NB4 (cell line): Measurements from ENCODE around the gene MOB2.

ENCODE experiments used
- DNase-seq: peaks from one replicate; pipeline ENCODE4 v3.0.0; 2010; ENCODE audit warnings: low read depth
- H3K4me3 ChIP-seq: one replicate; pipeline ENCODE4 v1.5.1; 2011; ENCODE audit warnings: mild to moderate bottlenecking, low read depth, low read length, moderate library complexity
- MYC ChIP-seq: IDR thresholded peaks from 2 replicates; pipeline ENCODE4 v1.6.1; 2011; ENCODE audit warnings: low read depth, low read length
- POLR2A ChIP-seq: IDR thresholded peaks from 2 replicates; pipeline ENCODE4 v1.6.1; 2011; ENCODE audit warnings: mild to moderate bottlenecking; ENCODE audit not compliant: insufficient read length; ENCODE audit errors: extremely low read depth
- TF ChIP-seq, protein P1 (sequence below): IDR thresholded peaks from 2 replicates; pipeline ENCODE4 v1.6.1; 2011; ENCODE audit warnings: low read depth, low read length
- TF ChIP-seq, protein P2 (sequence below): IDR thresholded peaks from one replicate; pipeline ENCODE4 v1.5.1; 2012; ENCODE audit warnings: low read depth, low read length

MOB2 gene

GRCh38 chr11:1494650-1495049, 8.1 kb upstream of the MOB2 start:
- H3K4me3 ChIP-seq, result no peak overlapping the region
- TF ChIP-seq, protein P1, sequence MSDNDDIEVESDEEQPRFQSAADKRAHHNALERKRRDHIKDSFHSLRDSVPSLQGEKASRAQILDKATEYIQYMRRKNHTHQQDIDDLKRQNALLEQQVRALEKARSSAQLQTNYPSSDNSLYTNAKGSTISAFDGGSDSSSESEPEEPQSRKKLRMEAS, result no peak
- TF ChIP-seq, protein P2, sequence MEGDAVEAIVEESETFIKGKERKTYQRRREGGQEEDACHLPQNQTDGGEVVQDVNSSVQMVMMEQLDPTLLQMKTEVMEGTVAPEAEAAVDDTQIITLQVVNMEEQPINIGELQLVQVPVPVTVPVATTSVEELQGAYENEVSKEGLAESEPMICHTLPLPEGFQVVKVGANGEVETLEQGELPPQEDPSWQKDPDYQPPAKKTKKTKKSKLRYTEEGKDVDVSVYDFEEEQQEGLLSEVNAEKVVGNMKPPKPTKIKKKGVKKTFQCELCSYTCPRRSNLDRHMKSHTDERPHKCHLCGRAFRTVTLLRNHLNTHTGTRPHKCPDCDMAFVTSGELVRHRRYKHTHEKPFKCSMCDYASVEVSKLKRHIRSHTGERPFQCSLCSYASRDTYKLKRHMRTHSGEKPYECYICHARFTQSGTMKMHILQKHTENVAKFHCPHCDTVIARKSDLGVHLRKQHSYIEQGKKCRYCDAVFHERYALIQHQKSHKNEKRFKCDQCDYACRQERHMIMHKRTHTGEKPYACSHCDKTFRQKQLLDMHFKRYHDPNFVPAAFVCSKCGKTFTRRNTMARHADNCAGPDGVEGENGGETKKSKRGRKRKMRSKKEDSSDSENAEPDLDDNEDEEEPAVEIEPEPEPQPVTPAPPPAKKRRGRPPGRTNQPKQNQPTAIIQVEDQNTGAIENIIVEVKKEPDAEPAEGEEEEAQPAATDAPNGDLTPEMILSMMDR, result no peak
- TF ChIP-seq MYC (no peak), POLR2A (no peak)
- no peak for DNase-seq

DNA sequence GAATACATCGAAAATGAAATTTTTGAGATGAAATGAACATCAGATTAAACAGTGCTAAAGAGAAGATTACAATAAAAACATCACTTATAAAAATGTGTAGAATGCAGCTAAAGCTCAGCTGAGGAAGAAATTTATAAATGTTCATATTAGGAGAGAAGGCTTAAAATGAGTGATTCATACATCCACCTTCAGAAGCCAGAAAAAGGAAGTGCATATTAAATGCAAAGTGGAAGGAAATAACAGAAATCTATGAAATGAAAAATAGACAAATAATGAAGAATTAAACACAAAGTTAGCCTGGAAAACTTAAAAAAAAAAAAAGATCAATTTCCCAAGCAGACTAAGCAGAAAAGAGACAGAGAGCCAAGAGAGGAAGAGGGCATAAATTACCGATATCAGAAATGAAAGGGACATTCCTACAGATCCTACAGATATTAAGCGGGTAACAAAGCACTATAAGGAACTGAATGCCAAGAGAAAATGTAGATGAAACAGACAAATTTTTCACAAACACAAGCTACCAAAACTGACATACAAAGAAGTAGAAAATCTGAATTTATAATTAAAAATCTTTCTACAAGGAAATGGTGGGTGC, 7.2 kb upstream of the MOB2 start:
- DNase-seq, result no peak
- TF ChIP-seq, protein P1, result no peak
- TF ChIP-seq POLR2A (no peak), MYC (no peak)
- TF ChIP-seq, protein P2, result no peak
- no peak overlapping the region for H3K4me3 ChIP-seq

DNA sequence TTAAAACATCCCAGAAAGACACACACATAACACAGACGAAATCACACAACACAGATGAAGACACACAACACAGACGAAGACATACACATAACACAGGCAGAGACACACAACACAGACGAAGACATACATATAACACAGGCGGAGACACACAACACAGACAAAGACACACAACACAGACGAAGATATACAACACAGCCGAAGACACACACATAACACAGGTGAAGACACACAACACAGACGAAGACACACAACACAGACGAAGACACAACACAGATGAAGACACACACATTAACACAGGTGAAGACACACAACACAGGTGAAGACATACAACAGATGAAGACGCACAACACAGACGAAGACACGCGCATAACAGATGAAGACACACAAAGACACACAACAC, 4.8 kb upstream of the MOB2 start:
- no peak overlapping the region for H3K4me3 ChIP-seq
- no peak for DNase-seq
- TF ChIP-seq, protein P2, result no peak
- TF ChIP-seq MYC, result no peak
- TF ChIP-seq, protein P1, result no peak
- no peak for TF ChIP-seq POLR2A

GRCh38 chr11:1490651-1491050, 4.1 kb upstream of the MOB2 start:
- no peak overlapping the region for H3K4me3 ChIP-seq
- DNase-seq, result no peak
- TF ChIP-seq POLR2A, result no peak
- no peak for TF ChIP-seq MYC
- TF ChIP-seq, protein P2, result no peak

- TF ChIP-seq, protein P2, result no peak
- no peak for TF ChIP-seq MYC
- TF ChIP-seq, protein P1, result no peak
- TF ChIP-seq POLR2A, result no peak
- no peak for DNase-seq
- no peak overlapping the region for H3K4me3 ChIP-seq
Measured at GRCh38 chr11:1488575-1489180, 2.1 kb upstream of the MOB2 start.
